Right lobe of liver (tissue), 6 donors: ENCODE results near the gene FTSJ3. TPM values are rescaled to one million over a fixed set of nuclear protein-coding genes. Genes with fewer than 3 reads are reported as not detected.
A peak's percentile ranks its signal among the peaks of the same experiment; 100 is the strongest.

Source experiments
- ATAC-seq, 4 donors: fragments of 200-7000 bp; cut with Tn5 transposase; one replicate each; pipeline ENCODE4 v1.9.1; 2020; ENCODE audit warnings: mild to moderate bottlenecking in 4 of 4, moderate library complexity in 4 of 4
- DNase-seq, 3 donors: peaks; one replicate each; pipeline ENCODE4 v3.0.0-alpha.2; 2020
- H3K27ac ChIP-seq, 3 donors: fragments of 200-600 bp; one replicate each; pipeline ENCODE4 v1.8.0; 2022
- H3K27me3 ChIP-seq, 2 donors: fragments of 200-600 bp; one replicate each; pipeline ENCODE4 v1.8.0; 2022
- H3K36me3 ChIP-seq, 4 donors: fragments of 200-600 bp; sonication (generic) in 1 of 4; one replicate each; pipeline versions ENCODE4 v1.5.1 to v1.8.0; 2017 to 2022; ENCODE audit warnings: control low read depth in 1 of 4
- H3K4me1 ChIP-seq, 4 donors: fragments of 200-600 bp; sonication (generic) in 1 of 4; one replicate each; pipeline versions ENCODE4 v1.5.1 to v1.8.0; 2017 to 2022; ENCODE audit warnings: control low read depth in 1 of 4
- H3K4me3 ChIP-seq, 3 donors: fragments of 200-600 bp; one replicate each; pipeline ENCODE4 v1.8.0; 2022
- H3K9me3 ChIP-seq, 4 donors: fragments of 200-600 bp; sonication (generic) in 1 of 4; one replicate each; pipeline versions ENCODE4 v1.5.1 to v1.8.0; 2017 to 2022; ENCODE audit warnings: control low read depth in 1 of 4
- POLR2A ChIP-seq: fragments of 450-650 bp; IDR thresholded peaks from one replicate; pipeline ENCODE4 v1.6.1; 2017; ENCODE audit warnings: antibody characterized with exemption, mild to moderate bottlenecking
- WGBS: methylation state at CpG from one replicate; pipeline ENCODE4 v1.1.6; 2018; ENCODE audit warnings: low coverage, low lambda C conversion rate; ENCODE audit not compliant: insufficient coverage; ENCODE audit errors: missing lambda C conversion rate; 5-methylcytosine and 5-hydroxymethylcytosine counted together
- intact Hi-C, 2 donors: fragments of 100-400 bp; cut with DNase I; formaldehyde crosslinking; loops; one replicate each; pipeline versions ENCODE4 v1.11.2 to v1.14.1; 2022
- total RNA-seq, 6 experiments: library from RNA; depleted of rRNA in 2 of 6; stranded (reverse); fragments of >200 nt in 2 of 6; fragmentation: NEBNext Ultra II Directional in 3 of 6; extraction: Animal tissue kit (Norgen Biotek cat#: 25700) in 3 of 6; gene quantifications; one replicate each; pipeline versions ENCODE4 v1.1.0 to v1.2.4, GENCODE V29; 2016 to 2023
- TF ChIP-seq, protein P1 (sequence below), 4 donors: fragments of 200-600 bp in 3 of 4; fragments of 450-650 bp in 1 of 4; IDR thresholded peaks; one replicate each; pipeline versions ENCODE4 v1.5.1 to v1.8.0; 2016 to 2022; ENCODE audit warnings: antibody characterized with exemption in 4 of 4, mild to moderate bottlenecking in 2 of 4
- donor health status: DM: no; HTN: yes; CAD: no.
- donor health status: DM: no; HTN: no; CAD: no.
- donor health status: DM: no; HTN: no; CAD: no.
- donor health status: DM: no; HTN: yes; CAD: no.
- donor health status: DM: no; HTN: yes; CAD: no.

FTSJ3 gene
- total RNA-seq, 6 experiments from 2014 or later = 12.9 to 25.9 (median 19.0) TPM

- H3K27ac ChIP-seq = peak overlapping the region; percentile 89 to 96 (median 92)
- DNase-seq = no peak
- no peaks in the 10 kb centered on the region for H3K27me3 ChIP-seq
- no peaks in the 10 kb centered on the region for H3K9me3 ChIP-seq
- H3K4me3 ChIP-seq = peak overlapping the region; percentile 82 to 98 (median 95)
- 0% methylated on average over 15 of the region's 19 CpGs for WGBS
- H3K36me3 ChIP-seq = peaks cover 6 to 65% (median 30%) of the 10 kb centered on the region in 4 donors
- no peak for ATAC-seq
- H3K4me1 ChIP-seq = peaks cover 0 to 24% (median 5%) of the 10 kb centered on the region in 4 donors
- intact Hi-C loops = no loop called here
- TF ChIP-seq, protein P1, sequence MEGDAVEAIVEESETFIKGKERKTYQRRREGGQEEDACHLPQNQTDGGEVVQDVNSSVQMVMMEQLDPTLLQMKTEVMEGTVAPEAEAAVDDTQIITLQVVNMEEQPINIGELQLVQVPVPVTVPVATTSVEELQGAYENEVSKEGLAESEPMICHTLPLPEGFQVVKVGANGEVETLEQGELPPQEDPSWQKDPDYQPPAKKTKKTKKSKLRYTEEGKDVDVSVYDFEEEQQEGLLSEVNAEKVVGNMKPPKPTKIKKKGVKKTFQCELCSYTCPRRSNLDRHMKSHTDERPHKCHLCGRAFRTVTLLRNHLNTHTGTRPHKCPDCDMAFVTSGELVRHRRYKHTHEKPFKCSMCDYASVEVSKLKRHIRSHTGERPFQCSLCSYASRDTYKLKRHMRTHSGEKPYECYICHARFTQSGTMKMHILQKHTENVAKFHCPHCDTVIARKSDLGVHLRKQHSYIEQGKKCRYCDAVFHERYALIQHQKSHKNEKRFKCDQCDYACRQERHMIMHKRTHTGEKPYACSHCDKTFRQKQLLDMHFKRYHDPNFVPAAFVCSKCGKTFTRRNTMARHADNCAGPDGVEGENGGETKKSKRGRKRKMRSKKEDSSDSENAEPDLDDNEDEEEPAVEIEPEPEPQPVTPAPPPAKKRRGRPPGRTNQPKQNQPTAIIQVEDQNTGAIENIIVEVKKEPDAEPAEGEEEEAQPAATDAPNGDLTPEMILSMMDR (IDR thresholded peaks at IDR 0.05) = no peak
- TF ChIP-seq POLR2A = no peak
Measured at GRCh38 chr17:63827801-63828221, 348 bp upstream of the FTSJ3 start.

DNA sequence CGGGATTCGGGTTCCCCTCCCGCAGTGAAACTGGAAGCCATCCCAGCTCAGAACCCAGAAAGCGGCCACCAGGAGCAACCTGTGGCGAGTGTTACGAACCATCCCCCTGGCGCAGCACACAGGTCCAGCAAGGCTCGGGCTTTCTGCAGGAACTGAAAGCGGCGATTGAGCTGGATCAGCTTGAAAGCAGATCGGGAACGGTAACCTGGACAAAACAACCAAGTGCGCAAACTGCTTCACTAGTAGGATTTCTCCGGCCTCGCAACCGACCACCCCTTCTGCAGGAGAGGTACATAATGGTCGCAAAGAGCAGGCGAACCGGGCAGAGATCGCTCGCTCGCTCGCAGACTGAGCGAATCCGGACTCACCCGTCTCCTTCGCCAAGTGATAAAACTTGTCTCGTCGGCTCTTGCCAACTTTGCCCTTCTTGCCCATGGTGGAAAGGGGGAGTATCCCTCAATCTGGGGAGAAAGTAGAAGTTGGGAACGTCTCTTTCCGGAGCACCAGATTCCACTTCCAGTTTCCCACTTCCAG is 928 bp downstream of the FTSJ3 start:
- TF ChIP-seq, protein P1 (IDR thresholded peaks at IDR 0.05) = no peak
- TF ChIP-seq POLR2A = no peak
- Histone ChIP-seq H3K36me3 (peaks cover 0 to 65% (median 27%) of the 10 kb centered on the region in 4 donors), H3K27ac (peak overlapping the region; percentile 89 to 96 (median 92)), H3K9me3 (no peaks in the 10 kb centered on the region), H3K4me3 (peak overlapping the region; percentile 82 to 98 (median 95)), H3K4me1 (peaks cover 0 to 24% (median 5%) of the 10 kb centered on the region in 4 donors), H3K27me3 (no peaks in the 10 kb centered on the region)
- peak; percentile 1 to 11 (median 8) for ATAC-seq
- no peak for DNase-seq
- 0% methylated on average over 5 of the region's 31 CpGs for WGBS
- intact Hi-C loops = no loop called here

- H3K27me3 ChIP-seq = no peaks in the 10 kb centered on the region
- DNase-seq (no peak), ATAC-seq (no peak)
- intact Hi-C loops = no loop called here
- no peaks in the 10 kb centered on the region for H3K9me3 ChIP-seq
- 94% methylated on average over 9 of the region's 9 CpGs for WGBS
- TF ChIP-seq, protein P1 (IDR thresholded peaks at IDR 0.05) = no peak
- TF ChIP-seq POLR2A = no peak
- peaks cover 0 to 63% (median 30%) of the 10 kb centered on the region in 4 donors for H3K36me3 ChIP-seq
- H3K27ac ChIP-seq = no peak overlapping the region
- peaks cover 0 to 29% (median 6%) of the 10 kb centered on the region in 4 donors for H3K4me1 ChIP-seq
- H3K4me3 ChIP-seq = no peak overlapping the region
Measured at GRCh38 chr17:63824362-63824761, 3.1 kb downstream of the FTSJ3 start.

DNA sequence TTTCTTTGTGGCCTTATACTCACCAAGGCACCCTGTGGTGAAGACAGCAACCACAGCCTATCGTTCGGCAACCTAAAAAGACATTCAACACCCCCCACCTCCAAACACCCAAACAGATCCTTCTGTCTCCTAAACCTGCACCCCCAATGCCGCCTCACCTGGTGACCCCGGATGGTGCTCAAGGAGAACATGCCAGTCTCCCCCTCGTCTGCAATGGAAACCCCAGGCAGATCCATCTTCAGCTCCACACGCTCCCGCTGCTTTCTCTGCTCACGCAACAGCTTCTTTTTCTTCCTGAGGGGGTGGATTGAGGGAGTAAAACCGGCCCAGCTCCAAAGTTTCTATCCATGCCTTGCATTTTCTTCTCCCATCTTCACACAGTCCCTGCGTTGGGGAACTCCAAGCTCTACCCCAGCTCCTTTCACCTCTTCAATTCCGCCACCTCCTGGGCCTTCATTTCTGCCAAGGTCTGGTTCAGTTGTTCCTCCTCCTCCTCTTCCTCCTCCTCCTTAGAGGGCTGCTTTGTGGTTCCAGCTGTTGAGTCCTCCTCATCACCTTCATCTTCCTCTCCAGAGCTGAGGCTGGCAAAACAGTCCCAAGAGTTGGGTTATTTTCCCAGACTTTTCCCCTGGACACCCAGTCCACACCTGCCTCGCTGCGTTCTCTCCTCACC is 3.7 kb downstream of the FTSJ3 start:
- H3K36me3 ChIP-seq = peaks cover 0 to 64% (median 31%) of the 10 kb centered on the region in 4 donors
- H3K4me3 ChIP-seq = no peak overlapping the region
- WGBS = 90% methylated on average over 11 of the region's 13 CpGs
- no peak for DNase-seq
- intact Hi-C loops = no loop called here
- TF ChIP-seq, protein P1 (IDR thresholded peaks at IDR 0.05) = no peak
- TF ChIP-seq POLR2A = no peak
- H3K9me3 ChIP-seq = no peaks in the 10 kb centered on the region
- no peak overlapping the region for H3K27ac ChIP-seq
- peaks cover 0 to 29% (median 6%) of the 10 kb centered on the region in 4 donors for H3K4me1 ChIP-seq
- ATAC-seq = no peak
- H3K27me3 ChIP-seq = no peaks in the 10 kb centered on the region
